Neural crest cell (in vitro differentiated cells): ENCODE data around the gene SYTL3. TPM values are rescaled to one million over a fixed set of nuclear protein-coding genes. Genes with fewer than 3 reads are reported as not detected.
"Not testable (repeated sequence)": the region's sequence is repeated elsewhere in the genome, so short reads cannot be mapped to it uniquely, and the experiment has no call there.

Experiments
- DNase-seq: peaks from one replicate; pipeline ENCODE4 v3.0.0; 2021; ENCODE audit warnings: low read depth, mixed read lengths, low spot score
- H3K27ac Mint-ChIP-seq: one replicate; pipeline ENCODE4 v1.8.0; 2021; ENCODE audit warnings: mild to moderate bottlenecking, mixed read lengths; ENCODE audit not compliant: unreplicated experiment
- H3K27me3 Mint-ChIP-seq: 2 replicates; pipeline ENCODE4 v1.8.0; 2021; ENCODE audit warnings: low read depth, mild to moderate bottlenecking, mixed read lengths
- H3K36me3 Mint-ChIP-seq: 2 replicates; pipeline ENCODE4 v1.8.0; 2021; ENCODE audit warnings: low read depth, mild to moderate bottlenecking, mixed read lengths
- H3K4me1 Mint-ChIP-seq: 2 replicates; pipeline ENCODE4 v1.8.0; 2021; ENCODE audit warnings: mixed read lengths
- H3K4me3 Mint-ChIP-seq: one replicate; pipeline ENCODE4 v1.8.0; 2021; ENCODE audit warnings: mild to moderate bottlenecking, mixed read lengths
- H3K9me3 Mint-ChIP-seq: 2 replicates; pipeline ENCODE4 v1.8.0; 2021; ENCODE audit warnings: mixed read lengths
- long read RNA-seq: library from polyadenylated mRNA; unstranded; transcript quantifications from one replicate; pipeline ENCODE4 v2.0.0, GENCODE V29; 2020
- total RNA-seq: library from RNA; stranded (reverse); gene quantifications from 2 replicates; pipeline ENCODE4 v1.2.1, GENCODE V29; 2021
- TF ChIP-seq, protein P1 (sequence below): fragments of 200-600 bp; sonication (generic); conservative IDR thresholded peaks from 2 replicates; pipeline ENCODE4 v1.5.0; 2021; ENCODE audit warnings: antibody characterized with exemption, mild to moderate bottlenecking

The SYTL3 gene, protein sequence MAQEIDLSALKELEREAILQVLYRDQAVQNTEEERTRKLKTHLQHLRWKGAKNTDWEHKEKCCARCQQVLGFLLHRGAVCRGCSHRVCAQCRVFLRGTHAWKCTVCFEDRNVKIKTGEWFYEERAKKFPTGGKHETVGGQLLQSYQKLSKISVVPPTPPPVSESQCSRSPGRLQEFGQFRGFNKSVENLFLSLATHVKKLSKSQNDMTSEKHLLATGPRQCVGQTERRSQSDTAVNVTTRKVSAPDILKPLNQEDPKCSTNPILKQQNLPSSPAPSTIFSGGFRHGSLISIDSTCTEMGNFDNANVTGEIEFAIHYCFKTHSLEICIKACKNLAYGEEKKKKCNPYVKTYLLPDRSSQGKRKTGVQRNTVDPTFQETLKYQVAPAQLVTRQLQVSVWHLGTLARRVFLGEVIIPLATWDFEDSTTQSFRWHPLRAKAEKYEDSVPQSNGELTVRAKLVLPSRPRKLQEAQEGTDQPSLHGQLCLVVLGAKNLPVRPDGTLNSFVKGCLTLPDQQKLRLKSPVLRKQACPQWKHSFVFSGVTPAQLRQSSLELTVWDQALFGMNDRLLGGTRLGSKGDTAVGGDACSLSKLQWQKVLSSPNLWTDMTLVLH
- total RNA-seq = 0.20 and 0.28 TPM in 2 replicates
- long read RNA-seq = 0 reads

DNA sequence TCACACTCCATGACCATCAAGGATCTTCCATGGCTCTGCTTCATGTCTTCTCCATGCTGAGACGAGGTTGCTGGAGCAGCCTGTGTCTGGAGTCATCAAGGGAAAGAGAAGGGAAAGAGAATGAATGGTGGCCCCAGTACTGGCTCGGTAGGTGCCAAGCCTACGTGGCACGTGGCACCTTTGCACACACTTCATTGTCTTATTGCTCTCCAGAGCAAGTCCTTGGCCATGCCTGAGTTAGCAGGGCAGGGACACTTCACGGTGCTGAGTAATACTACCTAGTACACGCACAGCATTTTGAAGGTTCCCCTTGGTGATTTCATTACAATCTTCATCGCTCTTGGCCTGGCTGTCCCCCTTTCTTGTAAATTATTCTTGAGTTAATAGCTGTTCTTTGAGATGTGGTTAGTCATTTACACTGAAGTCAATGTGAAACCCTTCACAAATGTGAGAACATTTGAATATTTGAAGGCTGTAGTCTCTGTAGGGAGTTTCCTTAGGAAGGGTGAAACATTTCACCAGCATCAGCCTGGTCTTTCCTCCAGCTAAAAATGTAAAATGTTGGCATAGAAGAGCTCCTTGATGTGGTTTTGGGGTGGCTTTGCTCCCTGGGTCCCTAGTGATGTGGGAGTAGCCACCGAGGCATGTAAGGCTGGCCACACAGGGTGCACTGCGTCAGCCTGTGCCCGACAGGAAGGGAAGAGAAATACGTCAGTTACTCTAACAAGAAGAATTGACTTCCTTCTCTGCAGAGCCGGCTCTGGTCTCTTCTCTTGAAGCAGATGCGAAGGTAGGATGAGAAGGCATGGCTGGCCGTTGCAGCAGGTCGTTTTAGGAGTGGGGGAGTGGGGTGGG lies at the start of gene SYTL3:
Gene SYTL3 (plus strand): TSS at position 766 of the 855 bp plus-strand sequence. CDS start 13,215 bp downstream, outside the sequence.
- Mint-ChIP-seq H3K27ac (no peak within 1 kb of the TSS), H3K4me3 (peak within 1 kb of the TSS; percentile 38), H3K27me3 (peaks cover 30% of the 10 kb centered on the region), H3K9me3 (no peaks in the 10 kb centered on the region), H3K36me3 (no peaks in the 10 kb centered on the region), H3K4me1 (peaks cover 29% of the 10 kb centered on the region)
- TF ChIP-seq, protein P1, sequence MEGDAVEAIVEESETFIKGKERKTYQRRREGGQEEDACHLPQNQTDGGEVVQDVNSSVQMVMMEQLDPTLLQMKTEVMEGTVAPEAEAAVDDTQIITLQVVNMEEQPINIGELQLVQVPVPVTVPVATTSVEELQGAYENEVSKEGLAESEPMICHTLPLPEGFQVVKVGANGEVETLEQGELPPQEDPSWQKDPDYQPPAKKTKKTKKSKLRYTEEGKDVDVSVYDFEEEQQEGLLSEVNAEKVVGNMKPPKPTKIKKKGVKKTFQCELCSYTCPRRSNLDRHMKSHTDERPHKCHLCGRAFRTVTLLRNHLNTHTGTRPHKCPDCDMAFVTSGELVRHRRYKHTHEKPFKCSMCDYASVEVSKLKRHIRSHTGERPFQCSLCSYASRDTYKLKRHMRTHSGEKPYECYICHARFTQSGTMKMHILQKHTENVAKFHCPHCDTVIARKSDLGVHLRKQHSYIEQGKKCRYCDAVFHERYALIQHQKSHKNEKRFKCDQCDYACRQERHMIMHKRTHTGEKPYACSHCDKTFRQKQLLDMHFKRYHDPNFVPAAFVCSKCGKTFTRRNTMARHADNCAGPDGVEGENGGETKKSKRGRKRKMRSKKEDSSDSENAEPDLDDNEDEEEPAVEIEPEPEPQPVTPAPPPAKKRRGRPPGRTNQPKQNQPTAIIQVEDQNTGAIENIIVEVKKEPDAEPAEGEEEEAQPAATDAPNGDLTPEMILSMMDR = no peak
- no peak for DNase-seq

DNA sequence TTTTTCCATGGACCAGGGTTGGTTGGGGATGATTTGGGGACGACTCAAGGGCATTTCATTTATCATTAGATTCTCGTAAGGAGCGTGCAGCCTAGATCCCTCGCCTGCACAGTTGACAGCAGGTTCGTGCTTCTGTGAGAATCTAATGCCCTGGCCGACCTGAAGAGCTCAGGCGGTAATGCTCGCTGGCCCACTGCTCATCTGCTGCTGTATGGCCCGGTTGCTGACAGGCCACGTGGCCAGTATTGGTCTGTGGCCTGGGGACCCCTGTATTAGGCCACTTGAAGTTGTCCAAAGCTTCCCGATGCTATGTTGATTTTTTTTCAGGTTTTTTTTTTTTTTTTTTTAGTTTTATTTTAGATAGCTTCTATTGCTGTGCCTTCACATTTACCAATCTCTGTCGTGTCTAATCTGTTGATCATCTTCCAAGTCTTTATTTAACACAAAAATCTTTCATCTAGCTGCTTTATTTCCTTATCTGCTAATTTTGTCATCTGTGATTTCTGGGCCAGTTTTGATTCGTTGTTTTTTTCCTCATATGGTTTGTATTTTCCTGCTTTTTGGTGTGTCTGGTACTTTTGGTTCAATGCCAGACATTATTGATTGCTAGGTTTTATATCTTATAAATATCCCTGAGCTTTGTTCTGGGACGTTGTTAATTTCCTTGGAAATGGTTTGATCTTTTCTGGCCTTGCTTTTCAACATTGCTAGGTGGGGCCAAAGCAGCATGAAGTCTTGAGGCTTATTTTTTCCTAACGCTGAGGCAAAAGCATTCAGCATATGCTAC lies 46.4 kb upstream of the SYTL3 start:
- DNase-seq = no peak
- H3K27ac Mint-ChIP-seq = no peak overlapping the region
- H3K4me1 Mint-ChIP-seq = no peaks in the 10 kb centered on the region

DNA sequence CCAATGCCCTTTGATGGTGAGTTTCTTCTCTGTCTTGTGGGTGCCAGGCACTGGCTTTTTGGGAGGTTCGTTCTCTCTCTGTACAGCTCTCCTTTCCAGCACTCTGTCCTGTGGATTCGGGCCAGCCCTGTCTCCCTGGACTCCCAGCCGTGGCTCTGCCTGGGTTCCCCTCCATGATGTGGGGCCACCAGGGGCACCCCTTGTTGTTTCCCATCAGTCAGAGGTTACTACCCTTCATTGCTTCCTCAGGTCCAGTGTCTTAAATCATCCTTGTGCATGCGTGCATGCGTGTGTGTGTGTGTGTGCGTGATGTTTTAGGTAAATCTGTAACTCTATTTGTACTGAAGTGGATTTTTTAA lies 45.8 kb upstream of the SYTL3 start:
- DNase-seq = no peak

More for the DNA sequence above, 46.4 kb upstream of the SYTL3 start:
- Mint-ChIP-seq H3K27me3 (no peaks in the 10 kb centered on the region), H3K36me3 (peaks cover 10% of the 10 kb centered on the region), H3K9me3 (no peaks in the 10 kb centered on the region), H3K4me3 (no peak overlapping the region)
- TF ChIP-seq, protein P1 = no peak

DNA sequence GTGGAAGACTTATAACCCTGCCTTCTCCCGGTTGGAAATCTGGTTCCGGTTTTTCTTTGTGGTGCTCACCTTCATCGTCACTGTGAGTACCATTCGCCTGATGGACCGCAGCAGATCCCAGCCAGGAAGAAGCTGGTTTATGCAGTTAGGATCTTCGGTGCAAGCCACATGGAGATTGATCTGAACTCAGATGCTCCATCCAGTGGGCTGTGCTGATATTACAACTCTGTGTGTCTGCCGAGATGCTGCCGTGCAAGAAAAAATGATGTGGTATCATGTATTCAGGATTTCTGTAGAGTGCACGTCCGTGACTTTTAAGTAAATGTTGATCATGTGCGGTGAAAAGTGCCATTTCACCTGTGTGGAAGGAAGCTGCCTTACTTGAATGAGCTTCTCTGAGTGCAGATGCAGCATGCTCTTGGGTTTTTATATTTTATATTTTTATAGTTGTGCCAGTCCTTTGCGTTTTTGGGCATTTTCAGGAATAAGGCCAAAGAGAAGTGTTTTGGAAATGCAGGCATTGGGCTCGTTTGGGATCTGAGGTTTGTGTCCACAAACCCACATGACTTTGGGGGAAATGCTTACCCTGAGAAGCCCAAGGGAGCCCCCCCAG lies 44.5 kb upstream of the SYTL3 start:
- Mint-ChIP-seq H3K9me3 (no peaks in the 10 kb centered on the region), H3K4me1 (no peaks in the 10 kb centered on the region), H3K4me3 (no peak overlapping the region), H3K27me3 (no peaks in the 10 kb centered on the region), H3K27ac (no peak overlapping the region), H3K36me3 (peaks cover 10% of the 10 kb centered on the region)
- TF ChIP-seq, protein P1 = peak; percentile 77
- peak; percentile 72 for DNase-seq

More for the DNA sequence above, 45.8 kb upstream of the SYTL3 start:
- no peak overlapping the region for H3K4me3 Mint-ChIP-seq
- no peaks in the 10 kb centered on the region for H3K27me3 Mint-ChIP-seq
- TF ChIP-seq, protein P1 = no peak
- no peak overlapping the region for H3K27ac Mint-ChIP-seq
- no peaks in the 10 kb centered on the region for H3K9me3 Mint-ChIP-seq
- no peaks in the 10 kb centered on the region for H3K4me1 Mint-ChIP-seq
- peaks cover 10% of the 10 kb centered on the region for H3K36me3 Mint-ChIP-seq

DNA sequence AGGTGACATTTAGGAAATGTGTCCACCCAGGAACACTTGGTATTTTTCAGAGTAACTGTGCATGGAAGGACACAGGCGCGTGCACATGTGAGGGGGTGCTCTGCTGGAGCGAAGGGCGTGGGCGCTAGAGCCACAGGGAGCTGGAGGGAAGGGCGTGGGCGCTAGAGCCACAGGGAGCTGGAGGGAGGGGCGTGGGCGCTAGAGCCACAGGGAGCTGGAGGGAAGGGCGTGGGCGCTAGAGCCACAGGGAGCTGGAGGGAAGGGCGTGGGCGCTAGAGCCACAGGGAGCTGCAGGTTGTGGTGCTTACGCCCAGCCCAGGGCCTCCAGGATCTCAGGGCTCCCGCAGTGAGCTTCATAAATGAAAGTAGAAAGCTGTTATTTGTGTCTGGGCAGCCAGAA lies 43.8 kb upstream of the SYTL3 start:
- H3K4me1 Mint-ChIP-seq, DNase-seq, H3K9me3 Mint-ChIP-seq, H3K27me3 Mint-ChIP-seq, H3K4me3 Mint-ChIP-seq: not testable (repeated sequence)
- H3K27ac Mint-ChIP-seq = peak overlapping the region; percentile 43
- H3K36me3 Mint-ChIP-seq = peaks cover 10% of the 10 kb centered on the region
